Muscle layer of duodenum (tissue), 2 donors: ENCODE data around the gene RAPH1.

ENCODE experiments used
- H3K27ac ChIP-seq: one replicate; pipeline ENCODE4 v1.7.0; 2013; ENCODE audit warnings: mild to moderate bottlenecking, low read length
- H3K27me3 ChIP-seq: one replicate; pipeline ENCODE4 v1.7.0; 2013; ENCODE audit warnings: low read depth, mild to moderate bottlenecking, control low read depth, low read length
- H3K36me3 ChIP-seq, 2 donors: one replicate each; pipeline ENCODE4 v1.7.0; 2013; ENCODE audit warnings: low read length in 2 of 2, control low read depth in 1 of 2, mild to moderate bottlenecking in 1 of 2; ENCODE audit not compliant: insufficient read depth in 2 of 2, control insufficient read depth in 1 of 2
- H3K4me1 ChIP-seq, 2 donors: one replicate each; pipeline ENCODE4 v1.7.0; 2013; ENCODE audit warnings: low read length in 2 of 2, mild to moderate bottlenecking in 2 of 2, control low read depth in 1 of 2, moderate library complexity in 1 of 2; ENCODE audit not compliant: insufficient read depth in 2 of 2, control insufficient read depth in 1 of 2
- H3K4me3 ChIP-seq, 2 donors: one replicate each; pipeline ENCODE4 v1.7.0; 2013; ENCODE audit warnings: low read length in 2 of 2, low read depth in 1 of 2, mild to moderate bottlenecking in 1 of 2
- H3K9me3 ChIP-seq, 2 donors: one replicate each; pipeline ENCODE4 v1.7.0; 2013; ENCODE audit warnings: low read length in 2 of 2, control low read depth in 1 of 2, mild to moderate bottlenecking in 1 of 2; ENCODE audit not compliant: control insufficient read depth in 1 of 2
- donor health status: healthy.

The RAPH1 gene

GRCh38 chr2:203572316-203572715 is 37.2 kb upstream of the RAPH1 start:
- Histone ChIP-seq H3K9me3 (no peaks in the 10 kb centered on the region), H3K27ac (no peak overlapping the region), H3K4me1 (no peaks in the 10 kb centered on the region), H3K36me3 (no peaks in the 10 kb centered on the region), H3K4me3 (no peak overlapping the region), H3K27me3 (no peaks in the 10 kb centered on the region)

- no peaks in the 10 kb centered on the region for H3K27me3 ChIP-seq
- H3K36me3 ChIP-seq, result no peaks in the 10 kb centered on the region
Measured at GRCh38 chr2:203569677-203570316, 34.7 kb upstream of the RAPH1 start.

GRCh38 chr2:203567691-203568090 is 32.6 kb upstream of the RAPH1 start:
- no peaks in the 10 kb centered on the region for H3K4me1 ChIP-seq
- H3K36me3 ChIP-seq, result no peaks in the 10 kb centered on the region
- H3K27ac ChIP-seq, result no peak overlapping the region
- no peaks in the 10 kb centered on the region for H3K9me3 ChIP-seq
- no peak overlapping the region for H3K4me3 ChIP-seq
- no peaks in the 10 kb centered on the region for H3K27me3 ChIP-seq

More at GRCh38 chr2:203569677-203570316, 34.7 kb upstream of the RAPH1 start:
- no peak overlapping the region for H3K27ac ChIP-seq
- H3K4me1 ChIP-seq, result no peaks in the 10 kb centered on the region
- no peaks in the 10 kb centered on the region for H3K9me3 ChIP-seq
- no peak overlapping the region for H3K4me3 ChIP-seq

- no peak overlapping the region for H3K27ac ChIP-seq
- no peaks in the 10 kb centered on the region for H3K36me3 ChIP-seq
Measured at GRCh38 chr2:203566161-203566560, 31.1 kb upstream of the RAPH1 start.

GRCh38 chr2:203565076-203565475 is 30.0 kb upstream of the RAPH1 start:
- H3K4me3 ChIP-seq, result no peak overlapping the region

More at GRCh38 chr2:203566161-203566560, 31.1 kb upstream of the RAPH1 start:
- Histone ChIP-seq H3K9me3 (no peaks in the 10 kb centered on the region), H3K4me1 (peaks cover 0 to 8% of the 10 kb centered on the region in 2 donors), H3K4me3 (no peak overlapping the region), H3K27me3 (no peaks in the 10 kb centered on the region)

GRCh38 chr2:203562268-203562667 is 27.2 kb upstream of the RAPH1 start:
- no peaks in the 10 kb centered on the region for H3K9me3 ChIP-seq
- no peaks in the 10 kb centered on the region for H3K27me3 ChIP-seq
- H3K4me1 ChIP-seq, result peaks cover 0 to 8% of the 10 kb centered on the region in 2 donors
- H3K36me3 ChIP-seq, result no peaks in the 10 kb centered on the region
- no peak overlapping the region for H3K4me3 ChIP-seq
- no peak overlapping the region for H3K27ac ChIP-seq

More at GRCh38 chr2:203565076-203565475, 30.0 kb upstream of the RAPH1 start:
- Histone ChIP-seq H3K9me3 (no peaks in the 10 kb centered on the region), H3K27ac (no peak overlapping the region), H3K36me3 (no peaks in the 10 kb centered on the region), H3K4me1 (peaks cover 0 to 8% of the 10 kb centered on the region in 2 donors), H3K27me3 (no peaks in the 10 kb centered on the region)

GRCh38 chr2:203559641-203560040 is 24.5 kb upstream of the RAPH1 start:
- no peak overlapping the region for H3K27ac ChIP-seq
- no peaks in the 10 kb centered on the region for H3K27me3 ChIP-seq
- H3K4me3 ChIP-seq, result no peak overlapping the region
- no peaks in the 10 kb centered on the region for H3K9me3 ChIP-seq
- no peaks in the 10 kb centered on the region for H3K36me3 ChIP-seq
- H3K4me1 ChIP-seq, result peaks cover 0 to 8% of the 10 kb centered on the region in 2 donors

GRCh38 chr2:203553784-203554183 is 18.7 kb upstream of the RAPH1 start:
- Histone ChIP-seq H3K36me3 (no peaks in the 10 kb centered on the region), H3K27me3 (no peaks in the 10 kb centered on the region), H3K9me3 (no peaks in the 10 kb centered on the region), H3K27ac (no peak overlapping the region), H3K4me3 (no peak overlapping the region), H3K4me1 (no peaks in the 10 kb centered on the region)

- no peaks in the 10 kb centered on the region for H3K27me3 ChIP-seq
- H3K27ac ChIP-seq, result no peak overlapping the region
- H3K36me3 ChIP-seq, result no peaks in the 10 kb centered on the region
- H3K4me1 ChIP-seq, result no peaks in the 10 kb centered on the region
- H3K9me3 ChIP-seq, result no peaks in the 10 kb centered on the region
- no peak overlapping the region for H3K4me3 ChIP-seq
Measured at GRCh38 chr2:203551778-203552177, 16.7 kb upstream of the RAPH1 start.

GRCh38 chr2:203550266-203550665 is 15.2 kb upstream of the RAPH1 start:
- Histone ChIP-seq H3K27ac (no peak overlapping the region), H3K9me3 (no peaks in the 10 kb centered on the region), H3K36me3 (no peaks in the 10 kb centered on the region), H3K4me3 (no peak overlapping the region), H3K27me3 (no peaks in the 10 kb centered on the region), H3K4me1 (no peaks in the 10 kb centered on the region)

- Histone ChIP-seq H3K4me3 (no peak overlapping the region), H3K27me3 (no peaks in the 10 kb centered on the region), H3K9me3 (no peaks in the 10 kb centered on the region), H3K36me3 (no peaks in the 10 kb centered on the region), H3K27ac (no peak overlapping the region), H3K4me1 (no peaks in the 10 kb centered on the region)
Measured at GRCh38 chr2:203549406-203549805, 14.3 kb upstream of the RAPH1 start.

- H3K4me3 ChIP-seq, result no peak overlapping the region
Measured at GRCh38 chr2:203548887-203549286, 13.8 kb upstream of the RAPH1 start.

More at GRCh38 chr2:203548887-203549286, 13.8 kb upstream of the RAPH1 start:
- no peaks in the 10 kb centered on the region for H3K9me3 ChIP-seq
- no peaks in the 10 kb centered on the region for H3K27me3 ChIP-seq
- no peaks in the 10 kb centered on the region for H3K4me1 ChIP-seq
- no peaks in the 10 kb centered on the region for H3K36me3 ChIP-seq
- H3K27ac ChIP-seq, result no peak overlapping the region
